Cortex of kidney (tissue), 1 donor: ENCODE measurements around the gene COASY.
A peak's percentile ranks its signal among the peaks of the same experiment; 100 is the strongest.
"Not testable (repeated sequence)": the region's sequence is repeated elsewhere in the genome, so short reads cannot be mapped to it uniquely, and the experiment has no call there.

Experiments used
- DNase-seq: peaks from one replicate; lab custom pipeline; 2025; lab: John Stamatoyannopoulos, UW

COASY gene

DNA sequence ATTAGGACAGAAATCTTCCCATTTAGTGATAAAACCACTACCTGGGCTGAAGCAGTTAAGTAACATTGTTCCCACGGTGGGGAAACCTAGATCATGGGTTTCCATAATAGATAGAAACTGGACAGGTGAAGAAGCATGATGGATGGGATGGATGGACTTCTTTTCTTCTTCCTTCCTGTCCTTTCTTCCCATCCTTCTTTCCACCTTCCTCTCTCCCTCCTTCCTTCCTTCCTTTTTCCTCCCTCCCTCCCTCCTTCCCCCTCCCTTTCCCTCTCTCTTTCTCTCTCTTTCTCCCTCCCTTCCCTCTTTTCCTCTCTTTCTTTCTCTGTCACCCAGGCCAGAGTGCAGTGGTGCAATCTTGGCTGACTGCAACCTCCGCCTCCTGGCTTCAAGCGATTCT, 12.5 kb downstream of the COASY start:
- DNase-seq, result no peak

DNA sequence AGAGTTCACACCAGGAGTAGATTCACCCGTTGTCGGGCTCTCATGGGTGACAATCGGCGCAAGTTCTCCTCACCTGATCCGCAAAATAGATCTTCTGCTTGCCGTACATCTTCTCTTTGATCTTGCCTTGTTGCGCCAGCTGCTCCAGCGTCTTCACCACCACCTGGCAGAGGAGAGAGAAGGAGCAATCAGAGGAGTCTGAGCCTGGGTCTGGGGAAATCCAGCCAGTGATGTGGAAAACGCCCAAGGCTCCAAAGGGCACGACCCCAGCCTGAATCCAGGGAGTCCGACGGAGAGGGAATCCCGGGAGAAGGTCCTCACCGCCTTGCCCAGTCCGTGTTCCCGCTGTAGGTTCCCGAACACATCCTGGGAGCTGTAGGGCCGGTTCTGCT, 15.2 kb downstream of the COASY start:
- no peak for DNase-seq

DNA sequence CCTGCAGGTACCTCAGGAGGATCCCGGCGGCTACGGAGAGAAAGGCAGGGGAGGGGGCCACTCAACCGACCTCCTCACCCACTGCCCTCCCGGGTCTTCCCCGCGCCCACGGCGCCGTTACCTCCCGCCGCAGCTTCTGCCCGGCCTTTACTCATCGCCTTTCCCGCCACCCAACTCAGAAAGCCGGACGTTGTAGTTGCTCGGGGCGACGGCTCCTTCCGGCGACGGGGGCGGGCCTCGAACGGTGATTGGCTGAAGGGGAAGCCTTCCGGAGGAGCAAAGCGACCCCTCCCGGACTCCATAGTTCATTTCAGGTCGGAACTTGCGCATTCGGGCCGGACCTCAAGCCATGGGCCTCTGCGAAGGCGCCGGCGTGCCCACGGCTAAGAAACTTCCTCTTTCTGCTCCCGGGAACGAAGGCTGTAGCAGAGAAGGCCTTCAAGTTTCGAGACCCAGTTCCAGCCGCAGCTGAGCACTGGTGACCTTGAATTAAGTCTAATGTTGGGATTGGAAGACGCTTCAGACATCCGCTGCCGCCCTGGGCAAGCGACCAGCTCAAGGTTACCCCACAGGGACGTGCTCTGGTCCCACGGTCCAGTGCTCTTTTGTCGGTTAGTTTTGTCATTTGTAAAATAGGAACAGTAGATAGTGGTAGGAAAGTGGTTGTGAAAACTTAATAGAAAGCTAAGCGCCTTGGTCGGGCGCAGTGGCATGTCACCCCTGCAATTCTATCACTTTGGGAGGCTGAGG, 15.8 kb downstream of the COASY start, which contains the start of gene PSMC3IP:
Gene PSMC3IP, minus strand, starts transcription at position 198 of the 750 bp plus-strand sequence. Its CDS starts 43 bp downstream, at position 155.
- peak; percentile 40 for DNase-seq

DNA sequence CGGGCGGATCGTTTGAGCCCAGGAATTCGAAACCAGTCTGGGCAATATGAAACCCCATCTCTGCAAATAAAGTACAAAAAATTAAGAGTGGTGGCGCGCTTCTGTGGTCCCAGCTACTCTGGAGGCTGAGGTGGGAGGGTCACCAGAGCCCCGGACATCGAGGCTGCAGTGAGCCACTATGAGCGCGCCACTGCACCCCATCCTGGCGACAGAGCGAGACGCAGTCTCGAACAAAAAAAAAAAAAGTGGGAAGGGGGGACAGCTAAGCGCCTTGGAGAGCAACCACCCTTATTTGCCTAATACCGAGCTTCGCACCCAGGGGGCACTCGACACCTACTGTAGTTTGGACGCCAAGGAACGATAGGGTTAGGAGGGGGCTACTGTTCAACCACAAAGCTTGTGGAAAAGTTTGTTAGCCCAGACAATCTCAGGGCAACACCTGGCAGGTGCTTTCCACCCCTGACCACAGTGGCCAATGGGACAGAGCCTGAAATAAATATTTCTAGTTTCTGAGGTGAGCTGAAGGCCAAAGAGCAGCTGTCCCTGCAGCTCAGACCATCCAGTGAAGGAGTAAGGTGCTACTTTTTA, 16.4 kb downstream of the COASY start:
- no peak for DNase-seq

DNA sequence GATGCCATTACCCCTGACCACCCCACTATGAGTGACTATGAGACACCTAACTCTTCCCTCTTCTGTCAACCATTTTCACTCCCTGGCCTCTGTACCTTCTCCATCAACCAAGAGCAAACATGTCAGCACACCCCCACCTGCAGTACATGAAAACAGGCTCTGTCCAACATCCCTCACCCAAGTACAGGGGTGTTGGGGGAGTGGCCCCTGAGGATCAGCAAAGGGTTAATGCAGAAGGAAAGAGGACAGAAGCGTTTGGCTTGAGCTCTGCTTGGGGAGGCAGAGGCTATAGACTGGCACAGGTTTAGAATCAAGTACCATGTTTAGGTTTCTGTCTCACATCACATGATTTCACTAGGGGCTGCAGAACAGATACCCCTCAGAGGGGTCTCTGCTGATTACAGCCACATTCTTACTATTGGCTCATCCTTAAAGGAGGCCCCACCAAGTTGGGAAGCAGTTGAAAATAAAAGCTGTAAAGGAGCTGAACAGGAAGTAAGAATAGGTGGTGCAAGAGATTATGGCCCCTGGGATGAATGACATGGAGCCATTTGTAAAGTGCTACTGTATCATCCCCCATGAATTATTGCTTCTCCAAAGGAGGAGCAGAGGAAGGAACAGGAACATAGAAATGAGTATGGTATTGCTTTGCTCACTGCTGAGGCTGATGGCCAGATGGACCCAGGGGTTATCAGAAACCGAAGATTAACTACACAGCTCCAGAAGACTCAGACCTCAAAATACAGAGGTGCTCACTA, 18.0 kb downstream of the COASY start:
- DNase-seq, result no peak

DNA sequence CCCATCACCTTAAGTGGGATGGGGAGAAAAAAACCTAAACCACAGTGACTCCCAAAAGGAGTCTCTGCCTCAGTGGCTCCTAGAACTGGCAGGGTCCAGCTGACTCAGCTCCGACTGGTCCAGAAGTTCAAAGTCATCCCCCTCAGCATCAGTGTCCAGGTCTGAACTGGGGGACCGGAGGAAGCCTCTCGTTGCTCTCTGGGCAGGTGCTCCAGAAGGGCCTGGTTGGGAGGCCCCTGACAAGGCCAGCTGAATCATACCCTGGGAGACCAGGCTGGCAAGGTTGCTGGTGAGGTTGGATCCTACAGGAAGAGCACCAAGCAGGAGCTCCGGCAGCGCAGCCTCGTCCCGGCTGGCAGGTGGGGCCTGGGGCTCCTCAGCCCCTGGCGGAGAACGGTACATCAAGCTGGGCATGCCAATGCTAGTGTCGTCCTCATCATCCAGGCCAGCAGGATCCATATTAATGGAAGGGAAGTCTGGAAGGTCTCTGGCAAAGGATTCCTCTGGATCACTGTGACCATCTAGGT, 19.9 kb downstream of the COASY start:
- no peak for DNase-seq

DNA sequence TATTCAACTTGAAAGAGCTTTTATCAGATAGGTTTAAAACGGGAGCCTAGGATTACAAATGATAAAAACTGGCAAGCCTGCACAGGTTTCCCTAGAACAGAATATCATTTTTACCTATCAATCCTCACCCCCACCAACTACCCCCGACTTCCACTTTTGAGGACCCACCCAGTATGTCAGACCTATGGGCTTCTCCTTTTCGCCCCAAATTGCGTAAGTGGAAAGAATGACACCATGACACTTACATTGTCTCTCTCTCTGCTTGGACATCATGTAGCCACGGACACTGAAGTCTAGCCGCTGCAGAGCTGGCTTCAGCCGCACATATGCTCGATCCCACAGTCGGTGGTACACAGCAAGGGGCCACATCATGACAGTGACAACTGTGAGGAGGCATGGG, 22.9 kb downstream of the COASY start:
- DNase-seq, result no peak

DNA sequence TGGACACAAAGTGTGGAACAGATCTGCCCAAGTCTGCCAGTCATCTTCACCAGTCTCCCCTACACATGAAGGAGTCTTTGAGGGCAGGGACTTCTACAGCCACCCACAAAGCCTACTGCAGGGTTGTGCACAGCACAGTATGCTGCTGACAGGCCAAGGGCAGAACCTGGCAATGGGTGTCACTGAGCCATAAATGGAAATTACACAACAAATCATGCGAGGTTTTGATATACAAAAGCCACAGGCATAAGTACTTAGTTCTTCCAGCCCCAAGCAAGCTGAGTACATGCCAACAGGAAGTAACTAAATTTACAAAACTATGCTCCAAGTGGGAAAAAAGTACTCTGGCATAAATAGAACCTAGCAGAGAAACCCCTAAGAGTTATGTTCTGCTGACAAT, 23.4 kb downstream of the COASY start:
- DNase-seq, result no peak

DNA sequence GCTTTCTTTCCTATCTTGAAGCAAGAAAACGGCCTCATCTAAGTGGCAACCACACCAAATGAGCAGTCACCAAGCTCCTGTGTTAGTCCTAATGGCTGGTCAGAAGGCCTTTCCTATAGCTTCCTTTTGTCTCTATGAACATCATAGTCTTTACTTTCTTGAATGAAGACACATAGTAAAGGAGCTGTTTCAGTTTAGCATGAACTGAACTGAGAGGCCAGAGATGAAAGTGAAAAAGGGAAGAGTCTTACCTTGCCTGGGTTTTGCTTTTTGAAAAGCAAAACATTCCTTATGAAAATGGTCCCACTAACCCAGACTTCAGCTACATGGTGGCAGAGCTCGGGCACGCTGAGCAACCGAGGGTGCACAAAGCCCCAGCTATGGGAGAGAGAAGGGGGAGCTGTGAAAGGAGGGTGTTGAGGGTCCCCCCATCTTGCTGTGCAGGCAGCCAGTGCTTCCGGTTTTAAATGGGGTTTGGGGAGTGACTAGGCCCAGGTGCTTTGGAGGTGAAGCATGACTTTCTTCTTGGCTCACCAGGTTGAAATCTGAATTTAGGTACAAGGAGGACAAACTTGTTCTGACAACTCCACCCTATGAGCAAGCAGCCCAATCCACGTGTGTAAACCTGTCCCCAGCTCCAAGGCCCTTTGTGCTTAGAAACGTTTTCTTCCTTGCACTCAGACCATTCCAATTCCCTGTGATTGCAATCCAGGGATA, 24.7 kb downstream of the COASY start:
- DNase-seq, result no peak

DNA sequence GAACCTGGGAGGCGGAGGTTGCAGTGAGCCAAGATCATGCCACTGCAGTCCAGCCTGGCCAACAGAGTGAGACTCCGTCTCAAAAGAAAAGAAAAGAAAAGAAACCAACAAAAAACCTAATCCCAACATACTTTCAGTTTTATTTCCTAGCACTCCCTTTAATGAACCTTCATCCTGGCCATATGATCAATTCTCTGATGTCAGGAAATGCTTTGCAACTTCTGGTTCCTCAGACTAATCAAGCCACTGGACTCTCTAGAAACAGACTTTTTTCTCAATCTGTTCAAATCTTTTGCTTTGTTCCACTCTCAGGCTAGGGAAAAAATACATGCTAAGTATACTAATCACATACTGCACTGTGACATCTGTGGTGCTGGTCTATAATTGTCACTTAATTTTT, 28.9 kb downstream of the COASY start:
- DNase-seq, result no peak

DNA sequence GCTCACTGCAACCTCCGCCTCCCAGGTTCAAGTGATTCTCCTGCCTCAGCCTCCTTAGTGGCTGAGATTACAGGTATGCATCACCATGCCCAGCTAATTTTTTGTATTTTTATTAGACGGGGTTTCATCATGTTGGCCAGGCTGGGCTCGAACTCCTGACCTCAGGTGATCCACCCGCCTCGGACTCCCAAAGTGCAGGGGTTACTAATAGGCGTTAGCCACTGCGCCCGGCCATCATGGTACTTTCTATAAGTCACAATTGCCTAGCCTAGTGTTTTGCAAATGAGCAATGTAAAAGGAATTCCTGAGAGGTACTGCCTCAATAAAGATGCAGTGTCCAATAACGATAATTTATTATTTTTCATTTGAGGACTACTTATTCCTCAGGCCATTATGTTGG, 29.5 kb downstream of the COASY start:
- no peak for DNase-seq

DNA sequence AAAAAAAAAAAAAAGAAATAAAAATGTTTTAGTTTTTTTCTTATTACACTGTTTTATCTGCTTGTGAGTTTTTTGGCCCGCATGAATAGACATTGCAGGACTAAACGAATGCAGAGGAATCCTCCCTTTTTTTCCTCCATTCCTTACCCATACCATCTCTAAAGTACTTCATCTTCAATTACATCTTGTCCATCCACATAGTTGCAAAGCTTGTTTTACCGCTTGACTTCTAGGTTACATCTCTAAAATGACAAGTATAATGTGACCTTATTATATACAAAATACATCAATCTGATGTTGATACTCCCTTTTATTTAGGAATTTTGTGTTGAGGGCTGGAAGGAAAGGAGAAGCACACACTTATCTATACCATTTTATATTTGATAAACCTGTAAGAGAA, 34.4 kb downstream of the COASY start:
- no peak for DNase-seq

DNA sequence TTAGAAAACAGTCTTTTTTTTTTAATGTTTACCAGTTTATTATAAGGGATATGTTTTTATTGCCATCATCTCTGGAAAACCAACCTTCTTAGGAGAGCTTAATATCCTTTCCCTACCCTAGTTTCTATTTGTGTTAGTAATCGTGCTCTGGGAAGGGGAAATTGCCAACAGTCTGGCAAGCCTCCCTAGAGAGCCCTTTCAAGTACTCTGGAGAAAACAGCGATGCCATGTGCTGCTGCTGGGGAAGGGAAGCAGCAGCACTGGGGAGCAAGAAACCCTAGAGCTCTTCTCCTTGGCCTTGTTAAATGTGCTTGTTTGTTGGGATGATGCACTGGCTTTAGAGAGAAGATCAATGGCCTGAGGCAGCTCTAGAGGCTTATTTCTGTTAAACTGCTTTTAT, 37.0 kb downstream of the COASY start:
- DNase-seq, result no peak

DNA sequence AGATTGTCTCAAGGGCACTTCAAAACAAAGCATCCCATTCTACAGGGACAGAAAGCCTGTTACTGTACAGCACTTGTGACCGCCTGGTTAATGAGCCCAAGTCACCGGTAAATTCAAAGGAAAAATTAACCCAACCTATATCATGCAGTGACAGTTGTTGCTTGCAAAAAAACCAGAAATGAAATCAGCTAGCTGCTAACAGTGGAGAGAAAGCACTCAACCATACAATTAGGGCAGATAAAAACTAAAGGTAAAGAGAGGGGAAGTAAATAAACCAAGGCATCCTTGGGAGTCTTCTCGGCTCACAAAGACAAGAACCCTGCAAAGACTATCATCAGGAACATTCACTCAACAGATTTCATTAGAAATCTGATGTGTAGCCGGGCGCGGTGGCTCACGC, 41.4 kb downstream of the COASY start:
- no peak for DNase-seq

DNA sequence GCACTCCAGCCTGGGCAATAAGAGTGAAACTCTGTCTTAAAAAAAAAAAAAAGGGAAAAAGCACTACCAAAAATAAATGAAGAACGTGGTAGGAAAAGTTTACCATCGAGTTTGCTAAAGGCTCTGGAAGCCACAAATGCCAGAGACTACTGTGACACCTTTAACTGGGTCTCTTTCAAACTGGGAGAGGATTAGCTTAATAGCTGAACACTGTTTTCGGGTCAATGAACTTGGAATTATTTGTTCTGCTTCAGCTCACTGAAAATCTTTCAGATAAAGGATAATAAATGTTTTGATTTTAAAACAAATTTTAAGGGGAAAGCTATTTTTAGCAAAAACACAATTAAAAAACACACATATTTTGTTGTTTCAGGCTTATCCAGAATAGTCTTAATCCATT, 45.8 kb downstream of the COASY start:
- no peak for DNase-seq

DNA sequence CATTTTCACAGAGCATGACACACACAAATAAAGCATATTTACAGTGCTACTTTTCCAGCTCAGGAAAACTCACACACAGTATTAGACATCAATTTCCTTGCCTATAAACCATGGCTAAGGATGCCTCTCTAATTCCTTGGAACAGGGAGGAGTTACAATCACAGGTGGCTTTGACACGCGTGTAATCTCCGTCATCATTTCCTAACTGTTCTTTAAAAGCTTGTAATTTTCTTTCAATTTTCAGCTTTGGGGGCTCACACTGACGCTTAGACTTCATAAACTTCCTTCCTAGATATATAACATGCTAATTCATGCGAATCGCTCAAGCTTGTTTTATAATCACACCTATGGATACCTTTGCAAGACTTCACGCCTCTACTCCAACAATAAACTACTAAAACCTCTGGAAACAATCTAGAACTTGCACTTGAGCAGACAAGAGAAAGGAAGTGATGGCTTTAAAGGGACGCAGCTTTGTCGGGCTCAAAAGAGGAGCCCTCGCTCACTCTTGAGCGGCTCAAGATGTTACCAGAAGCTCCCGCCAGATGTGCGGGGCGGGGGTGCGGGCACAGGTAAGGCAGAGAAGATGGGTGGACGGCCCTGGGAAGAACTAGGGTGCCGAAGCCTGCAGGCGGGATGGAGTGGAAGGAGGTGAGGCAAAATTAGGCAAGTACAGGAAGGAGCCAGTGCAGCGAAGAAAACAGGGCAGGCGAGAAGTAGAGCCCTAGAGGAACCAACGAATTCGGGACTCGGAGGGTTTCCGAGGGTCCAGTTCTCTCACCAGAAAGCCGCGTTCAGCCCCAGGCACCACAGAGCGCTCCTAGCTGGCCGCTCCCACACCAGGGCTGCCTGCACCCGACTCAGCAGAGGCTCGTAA, 46.6 kb downstream of the COASY start:
- DNase-seq, result no peak

DNA sequence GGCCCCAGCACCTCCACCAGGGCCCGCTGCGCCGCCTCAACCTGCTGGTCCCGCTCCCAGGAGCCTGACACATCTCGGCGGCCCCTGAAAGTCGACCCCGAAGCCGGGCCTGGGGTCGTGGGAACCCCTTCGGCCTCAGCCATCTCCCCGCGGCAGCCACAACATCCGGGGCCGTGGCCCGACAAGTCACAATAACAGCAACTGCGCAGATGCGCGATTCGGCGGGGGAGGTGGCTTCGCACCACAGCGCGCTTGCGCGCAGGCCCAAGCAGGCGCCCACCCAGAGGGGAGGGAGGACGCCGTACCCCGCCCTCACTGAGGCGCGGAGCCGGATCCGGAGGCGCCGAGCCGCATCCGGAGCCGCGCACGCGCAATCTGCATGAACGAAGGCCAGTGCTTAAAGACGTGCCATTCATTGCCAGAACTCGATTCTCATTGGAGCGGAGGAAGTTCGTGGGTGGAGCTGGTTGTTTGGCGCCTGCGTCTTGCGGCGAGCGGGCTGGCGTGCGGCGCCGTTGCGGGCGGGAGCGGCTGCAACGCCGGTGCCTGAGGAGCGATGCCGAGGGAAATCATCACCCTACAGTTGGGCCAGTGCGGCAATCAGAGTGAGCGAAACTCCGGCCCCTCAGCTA, 47.4 kb downstream of the COASY start, which contains the start of the genes RETREG3 and TUBG1:
Gene RETREG3, minus strand, starts transcription at position 193 of the 632 bp plus-strand sequence. Its CDS starts 50 bp downstream, at position 143.
Gene TUBG1, plus strand, starts transcription at position 502 of the 632 bp plus-strand sequence. Its CDS starts 55 bp downstream, at position 557.
- peak; percentile 82 for DNase-seq

DNA sequence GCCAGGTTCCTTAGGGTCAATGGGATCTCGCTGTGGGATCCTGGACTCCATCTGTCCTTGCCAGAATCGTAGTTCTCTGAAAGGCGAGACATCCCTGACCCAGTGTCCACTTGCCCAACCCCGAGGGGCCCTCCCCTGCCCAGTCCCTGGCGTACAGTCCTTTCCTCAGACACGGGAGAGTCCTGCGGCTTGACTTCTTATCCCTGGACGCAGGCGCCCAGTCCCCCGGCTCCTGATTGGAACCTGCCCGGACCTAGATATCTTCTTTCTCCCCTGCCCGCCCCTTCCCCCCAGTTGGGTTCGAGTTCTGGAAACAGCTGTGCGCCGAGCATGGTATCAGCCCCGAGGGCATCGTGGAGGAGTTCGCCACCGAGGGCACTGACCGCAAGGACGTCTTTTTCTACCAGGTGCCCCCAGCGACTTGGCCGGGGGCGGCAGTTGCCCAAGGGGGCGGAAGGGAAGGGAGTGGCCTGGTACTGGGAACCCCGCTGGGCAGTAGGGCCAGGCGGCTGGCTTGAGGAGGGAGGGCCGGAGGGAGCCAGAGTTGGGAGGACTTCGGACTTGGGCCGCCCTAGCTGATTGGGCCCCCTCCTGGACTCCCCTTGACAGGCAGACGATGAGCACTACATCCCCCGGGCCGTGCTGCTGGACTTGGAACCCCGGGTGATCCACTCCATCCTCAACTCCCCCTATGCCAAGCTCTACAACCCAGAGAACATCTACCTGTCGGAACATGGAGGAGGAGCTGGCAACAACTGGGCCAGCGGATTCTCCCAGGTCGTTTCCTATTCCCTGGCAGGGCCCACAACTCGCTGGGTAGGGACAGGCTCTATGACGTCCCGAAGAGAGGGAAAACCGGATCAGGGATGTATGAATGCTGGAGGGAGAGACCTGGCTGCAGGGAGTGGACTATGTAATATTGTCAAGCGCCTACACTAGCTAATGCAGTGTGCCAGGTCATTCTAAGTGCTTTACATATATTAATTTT, 48.2 kb downstream of the COASY start:
- DNase-seq, result not testable (repeated sequence)

DNA sequence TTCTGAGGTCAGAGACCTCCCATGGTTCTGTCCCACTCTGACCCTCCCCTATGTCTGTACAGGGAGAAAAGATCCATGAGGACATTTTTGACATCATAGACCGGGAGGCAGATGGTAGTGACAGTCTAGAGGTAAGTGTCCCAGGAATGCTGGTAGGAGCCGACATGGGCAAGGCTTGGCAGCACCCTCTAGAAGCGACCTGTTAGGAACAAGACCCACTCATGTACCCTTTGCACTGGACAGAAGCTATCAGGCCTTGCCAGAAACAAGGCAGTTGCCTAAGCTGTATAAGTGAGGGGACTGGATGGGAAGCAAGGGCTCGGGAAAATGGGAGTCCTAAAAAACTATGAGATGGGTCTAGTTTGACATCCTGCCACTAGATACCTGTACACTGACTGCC, 50.1 kb downstream of the COASY start:
- no peak for DNase-seq
